NCI-H446 treated with DMSO at 0.1 percent for 48 hours (cell line): ENCODE data around the gene KLHL24.
A peak's percentile ranks its signal among the peaks of the same experiment; 100 is the strongest.
"Not testable (repeated sequence)": the region's sequence is repeated elsewhere in the genome, so short reads cannot be mapped to it uniquely, and the experiment has no call there.

ENCODE experiments used
- DNase-seq: peaks from one replicate; lab custom pipeline; 2025; lab: John Stamatoyannopoulos, UW

Gene KLHL24

DNA sequence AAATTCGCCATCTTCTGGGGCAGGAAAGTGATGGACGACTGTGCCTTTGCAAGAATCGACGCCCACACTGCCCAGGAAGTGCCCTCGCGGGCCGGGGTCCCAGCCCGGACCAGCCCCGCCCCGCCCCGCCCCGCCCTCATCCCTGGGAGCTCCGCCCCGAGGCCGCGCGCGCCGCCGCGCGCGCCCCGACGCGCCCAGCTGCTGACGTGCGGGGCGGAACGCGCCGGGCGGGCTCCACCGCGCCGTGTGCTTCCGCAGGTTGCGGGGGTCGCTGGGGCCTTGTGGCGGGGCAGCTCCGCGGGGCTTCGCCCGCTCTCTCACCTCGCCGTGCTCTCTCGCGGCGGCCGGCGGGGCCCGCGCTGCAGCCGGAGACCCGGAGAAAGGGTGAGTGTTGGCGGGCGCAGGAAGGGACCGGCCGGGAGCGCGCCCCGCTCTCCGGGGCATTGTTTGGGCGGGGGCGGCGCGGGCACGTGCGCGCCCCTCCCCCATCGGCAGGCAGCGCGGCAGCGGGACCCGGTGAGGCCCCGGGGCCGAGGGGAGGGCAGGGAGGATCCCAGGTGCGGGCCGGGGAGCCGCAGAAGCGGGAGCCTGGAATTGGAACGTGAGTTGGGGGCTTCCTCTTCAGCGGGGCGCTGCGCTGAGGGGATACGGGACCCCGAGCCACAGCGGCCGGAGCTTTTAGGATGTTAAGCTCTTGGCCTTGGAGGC is 62.3 kb downstream of the KLHL24 start, which contains the start of gene YEATS2:
Gene YEATS2, plus strand, starts transcription at position 188 of the 708 bp plus-strand sequence. CDS start 17,366 bp downstream, outside the sequence.
- peak; percentile 59 for DNase-seq

DNA sequence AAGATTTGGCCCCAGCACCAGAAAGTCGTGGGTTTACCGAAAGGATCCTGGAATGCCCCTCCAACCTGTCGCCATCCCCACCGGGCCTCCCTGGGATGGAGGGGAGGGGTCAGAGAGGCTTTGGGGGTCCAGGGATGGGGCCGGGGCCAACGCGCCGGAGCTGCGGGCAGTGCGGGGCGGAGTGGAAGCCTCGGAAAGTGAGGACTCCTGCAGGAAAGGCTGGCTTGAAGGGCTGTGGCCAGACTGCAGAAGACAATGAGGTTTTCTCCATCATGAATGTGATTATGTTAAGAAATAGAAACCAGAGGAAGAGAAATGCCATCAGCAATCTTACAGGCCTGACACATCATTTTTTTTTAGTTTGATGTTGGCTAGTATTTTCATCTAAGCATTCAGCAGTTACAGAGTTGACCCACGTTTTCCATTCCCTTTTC is 62.9 kb downstream of the KLHL24 start:
- no peak for DNase-seq

DNA sequence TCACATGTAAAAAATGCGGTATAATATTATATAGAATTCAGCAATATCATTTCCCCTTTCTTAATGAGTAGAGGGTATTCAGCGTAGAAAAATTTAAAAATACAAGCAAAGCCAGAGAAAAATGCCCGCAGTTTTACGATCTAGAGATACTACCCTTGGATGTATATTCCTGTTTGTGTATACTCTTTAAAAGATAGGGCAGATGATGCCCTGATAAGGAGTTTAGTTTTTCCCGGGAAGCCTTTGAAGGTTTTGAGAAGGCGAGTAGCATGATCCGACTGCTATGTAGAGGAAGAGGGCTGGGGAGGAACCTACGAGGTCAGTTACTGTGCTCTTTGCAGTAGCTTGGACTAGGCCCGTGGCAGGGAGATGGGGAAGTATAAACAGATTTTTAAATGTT is 63.3 kb downstream of the KLHL24 start:
- no peak for DNase-seq

DNA sequence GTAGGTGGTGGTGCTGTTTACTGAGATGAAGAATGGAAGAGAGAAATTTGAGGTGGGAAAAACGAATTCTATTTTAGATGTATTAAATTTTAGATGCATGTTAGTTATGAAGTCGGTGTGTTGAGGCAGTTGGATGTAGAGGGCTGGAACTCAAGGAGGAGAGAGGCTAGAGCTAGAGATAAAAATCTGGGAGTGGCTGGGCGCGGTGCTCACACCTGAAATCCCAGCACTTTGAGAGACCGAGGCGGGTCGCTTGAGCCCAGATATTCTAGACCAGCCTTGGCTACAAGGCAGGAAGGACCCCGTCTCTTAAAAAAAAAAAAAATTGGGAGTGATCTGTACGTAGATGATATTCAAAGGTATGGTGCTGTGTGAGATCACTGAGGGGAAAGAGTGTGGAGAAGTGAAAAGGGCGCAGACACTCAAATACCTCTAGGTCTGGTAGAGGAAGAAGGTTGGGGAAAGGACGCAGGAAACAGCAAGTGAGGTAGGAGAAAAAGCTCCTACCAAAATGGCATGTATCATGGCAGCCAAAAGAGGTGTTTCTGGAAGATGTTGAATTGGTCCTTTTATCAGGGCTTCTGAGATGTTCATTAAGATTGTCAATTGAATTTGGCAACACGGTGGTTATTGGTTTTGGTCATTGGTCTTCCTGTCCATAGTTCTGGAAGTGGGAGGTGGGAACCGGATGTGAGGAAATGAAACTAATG is 64.0 kb downstream of the KLHL24 start:
- no peak for DNase-seq

DNA sequence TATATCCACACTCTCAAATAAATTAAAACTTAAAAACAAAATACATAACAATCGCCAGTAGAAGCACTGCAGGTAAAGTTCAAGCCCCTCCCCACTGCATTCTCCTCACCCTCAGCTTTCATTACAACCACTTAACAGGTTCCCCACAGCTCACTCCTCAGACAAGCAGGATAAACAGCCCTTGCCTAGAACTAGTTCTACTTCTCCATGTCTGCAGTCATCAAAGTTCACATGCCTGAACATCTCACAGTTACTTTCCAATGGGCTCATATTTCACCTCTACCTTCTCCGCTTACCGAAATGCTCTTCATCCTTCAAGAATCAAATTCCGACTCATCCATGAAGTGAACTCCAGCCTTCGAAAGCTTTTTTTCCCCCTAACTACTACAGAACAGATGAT is 66.3 kb downstream of the KLHL24 start:
- DNase-seq, result no peak

DNA sequence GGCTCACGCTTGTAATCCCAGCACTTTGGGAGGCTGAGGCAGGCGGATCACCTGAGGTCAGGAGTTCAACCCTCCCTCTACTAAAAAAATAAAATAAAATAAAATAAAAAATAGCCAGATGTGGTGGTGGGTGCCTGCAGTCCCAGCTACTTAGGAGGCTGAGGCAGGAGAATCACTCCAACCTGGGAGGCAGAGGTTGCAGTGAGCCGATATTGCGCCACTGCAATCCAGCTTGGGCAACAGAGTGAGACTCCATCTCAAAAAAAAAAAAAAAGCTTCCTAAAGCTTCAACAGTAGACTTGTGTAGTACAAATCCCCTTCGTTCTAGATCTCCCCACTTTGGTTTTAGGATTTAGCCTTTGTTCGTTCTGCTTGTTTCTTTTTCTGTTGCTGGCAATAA is 68.5 kb downstream of the KLHL24 start:
- DNase-seq, result not testable (repeated sequence)

DNA sequence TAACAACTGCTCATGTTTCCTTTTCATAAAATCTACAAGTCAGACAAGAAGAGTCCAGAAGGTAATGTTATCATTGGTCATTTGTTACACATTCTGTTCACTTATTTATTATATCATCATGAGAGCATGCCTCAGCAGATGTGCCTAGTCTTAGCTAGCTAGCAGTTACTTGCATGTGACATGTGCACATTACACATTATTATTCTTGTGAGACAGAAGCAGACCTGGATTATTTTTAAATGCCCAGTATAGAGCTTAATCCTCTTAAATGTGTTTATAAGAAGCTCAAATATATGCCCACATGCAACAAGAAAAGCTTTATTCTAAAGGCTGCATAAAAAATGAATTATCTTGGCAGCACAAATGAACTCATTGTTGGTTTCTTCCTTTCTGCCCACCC is 74.8 kb downstream of the KLHL24 start:
- DNase-seq, result no peak

DNA sequence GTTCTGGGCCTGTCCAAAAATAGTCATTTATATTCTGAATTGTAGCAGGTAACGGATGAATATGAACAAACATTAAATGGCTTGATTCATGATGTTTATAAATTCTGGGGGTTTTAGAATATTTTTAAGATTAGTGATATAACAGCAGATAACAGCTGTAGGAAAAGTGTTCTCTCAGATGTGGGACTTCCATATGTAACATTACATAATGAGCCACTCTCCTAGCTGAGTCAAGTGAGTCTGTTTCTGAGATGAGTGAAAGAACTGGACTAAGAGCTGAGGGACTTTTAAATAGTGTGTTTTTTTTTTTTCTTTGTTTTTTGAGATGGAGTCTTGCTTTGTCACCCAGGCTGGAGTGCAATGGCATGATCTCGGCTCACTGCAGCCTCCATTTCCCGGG is 76.1 kb downstream of the KLHL24 start:
- no peak for DNase-seq

DNA sequence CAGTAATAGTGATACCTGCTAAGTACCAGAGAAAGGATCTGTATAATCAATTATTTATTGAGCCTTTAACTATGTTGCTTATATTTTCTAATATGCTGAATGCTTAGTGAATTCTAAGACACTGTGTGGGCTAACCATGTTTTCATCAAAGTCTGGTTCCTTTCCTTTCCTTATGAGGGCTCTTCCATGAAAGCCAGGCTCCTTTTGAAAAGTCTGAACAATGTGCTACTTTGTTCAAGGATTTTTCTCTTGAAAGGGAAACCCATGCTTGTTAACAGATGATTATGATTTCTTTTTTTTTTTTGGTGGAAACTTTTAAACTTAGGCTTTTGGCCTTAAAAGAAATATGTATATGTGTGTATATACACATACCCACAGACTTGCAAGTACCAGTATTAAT is 79.2 kb downstream of the KLHL24 start:
- no peak for DNase-seq

DNA sequence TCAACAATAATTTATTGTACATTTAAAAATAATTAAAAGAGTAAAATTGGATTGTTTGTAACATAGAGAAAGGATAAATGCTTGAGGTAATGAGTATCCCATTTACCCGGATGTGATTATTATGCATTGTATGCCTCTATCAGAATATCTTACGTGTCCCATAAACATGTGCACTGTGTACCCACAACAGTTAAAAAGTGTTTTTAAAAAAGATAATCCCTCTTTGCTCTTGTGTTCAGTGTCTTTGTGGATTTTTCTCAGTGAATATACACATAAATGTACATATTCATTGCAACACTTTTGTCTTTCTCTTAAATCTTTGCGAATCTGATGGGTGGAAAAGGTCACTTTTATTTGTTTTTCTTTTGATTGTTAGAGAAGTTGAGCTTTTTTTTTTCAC is 82.6 kb downstream of the KLHL24 start:
- no peak for DNase-seq

DNA sequence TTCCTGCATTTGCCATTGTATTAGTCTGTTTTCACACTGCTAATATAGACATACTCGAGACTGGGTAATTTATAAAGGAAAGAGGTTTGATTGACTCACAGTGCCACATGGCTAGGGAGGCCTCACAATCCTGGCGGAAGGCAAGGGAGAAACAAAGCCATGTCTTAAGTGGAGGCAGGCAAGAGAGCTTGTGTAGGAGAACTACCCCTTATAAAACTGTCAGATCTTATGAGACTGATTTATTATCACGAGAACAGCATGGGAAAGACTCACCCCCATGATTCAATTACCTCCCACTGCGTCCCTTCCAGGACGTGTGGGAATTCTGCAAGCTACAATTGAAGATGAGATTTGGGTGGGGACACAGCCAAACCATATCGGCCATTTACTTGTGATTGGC is 90.0 kb downstream of the KLHL24 start:
- no peak for DNase-seq

DNA sequence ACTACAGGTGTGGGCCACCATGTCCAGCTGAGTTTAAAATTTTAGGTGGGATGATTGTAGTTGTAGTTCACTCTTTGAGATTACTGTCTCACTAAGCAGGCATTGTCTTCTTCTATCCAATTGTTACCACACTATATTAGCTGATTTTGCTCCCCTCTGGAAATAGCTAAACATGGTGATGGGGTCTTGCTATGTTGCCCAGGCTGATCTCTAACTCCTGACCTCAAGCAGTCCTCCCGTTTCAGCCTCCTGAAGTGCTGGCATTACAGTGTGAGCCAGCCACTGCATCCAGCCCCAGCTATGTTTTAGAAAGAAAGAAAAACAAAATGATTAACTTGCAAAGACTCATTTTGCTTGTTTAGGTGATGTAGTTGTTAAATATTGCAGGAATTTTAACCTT is 92.8 kb downstream of the KLHL24 start:
- no peak for DNase-seq

DNA sequence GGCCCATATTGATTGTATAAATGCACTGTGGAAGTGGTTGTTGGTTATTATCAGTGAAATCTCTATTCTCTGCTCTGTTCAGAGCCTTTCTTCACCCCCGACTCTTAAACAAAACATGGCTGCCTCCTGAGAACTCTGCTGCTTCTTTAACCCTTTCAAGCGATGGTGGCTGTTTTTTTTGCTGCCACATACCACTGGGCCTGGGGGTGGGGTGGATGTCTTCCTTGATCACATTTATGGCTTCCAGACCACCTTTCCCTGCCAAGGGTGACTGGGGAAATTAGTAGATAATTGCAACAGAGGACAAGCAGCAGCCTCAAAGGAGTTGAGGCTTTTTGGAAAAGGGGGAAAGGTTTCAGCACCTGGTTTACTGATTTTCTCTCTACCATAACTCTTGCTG is 94.9 kb downstream of the KLHL24 start:
- no peak for DNase-seq

DNA sequence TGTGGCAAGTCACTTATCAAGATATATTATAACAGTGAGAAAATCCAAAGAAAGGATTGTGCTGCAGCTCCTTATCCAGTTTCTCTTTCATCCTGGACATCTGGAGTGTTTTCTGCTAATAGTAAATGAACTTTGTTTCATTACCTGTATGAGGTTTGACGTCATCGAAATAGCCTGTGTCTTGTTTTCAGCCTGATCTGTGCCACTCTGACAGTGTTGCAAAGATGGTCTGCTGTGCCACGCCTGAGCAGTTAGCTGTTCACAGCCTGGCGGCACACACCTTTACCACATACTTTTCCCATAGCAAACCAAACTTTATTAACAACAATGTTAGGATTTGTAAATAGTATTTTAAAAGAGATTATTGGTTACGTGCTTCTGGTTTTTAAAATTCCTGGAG is 96.2 kb downstream of the KLHL24 start:
- DNase-seq, result no peak

DNA sequence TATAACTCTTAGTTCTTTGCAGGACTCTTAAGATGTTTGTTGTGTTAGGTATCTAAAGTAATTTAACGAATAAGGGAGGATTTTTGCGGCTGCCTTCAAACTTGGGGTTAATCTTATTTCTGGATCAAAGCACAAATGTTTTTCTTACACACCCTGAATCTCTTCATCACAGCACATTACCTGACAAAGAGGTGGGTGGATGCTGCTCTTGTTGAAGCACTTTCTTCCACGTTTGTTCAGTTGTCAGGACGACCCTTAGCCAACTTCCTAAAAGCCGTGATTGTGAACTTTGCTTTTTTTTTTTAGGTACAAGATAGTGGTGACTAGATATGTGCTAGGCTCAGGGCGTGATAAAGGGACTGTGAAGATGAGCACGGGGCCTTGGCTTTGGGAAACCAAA is 98.1 kb downstream of the KLHL24 start:
- DNase-seq, result no peak
